K562 (cell line): ENCODE results near the gene SMAP2. TPM values are rescaled to one million over a fixed set of nuclear protein-coding genes. Genes with fewer than 3 reads are reported as not detected.

Source experiments
- BCOR ChIP-seq: fragments of 450-650 bp; IDR thresholded peaks from 2 replicates; pipeline ENCODE4 v1.6.1; 2016
- BRCA1 ChIP-seq, 2 experiments: fragments of 450-650 bp in 1 of 2; sonication (generic) in 1 of 2; formaldehyde crosslinking in 1 of 2; IDR thresholded peaks; 2 replicates each; pipeline versions ENCODE4 v1.5.0 to v1.6.1; 2017 to 2020; ENCODE audit warnings: mild to moderate bottlenecking in 1 of 2, missing genetic modification reagents in 1 of 2
- EWSR1 ChIP-seq: fragments of 450-650 bp; IDR thresholded peaks from 2 replicates; pipeline ENCODE4 v1.6.1; 2018; ENCODE audit warnings: borderline replicate concordance, mild to moderate bottlenecking, low read depth, moderate library complexity; ENCODE audit not compliant: partially characterized antibody
- KDM5B ChIP-seq: fragments of 200-600 bp; sonication (generic); IDR thresholded peaks from 2 replicates; pipeline ENCODE4 v1.6.1; 2012; ENCODE audit warnings: low read depth, mild to moderate bottlenecking, moderate library complexity, low read length, control low read depth, inconsistent platforms; ENCODE audit not compliant: insufficient replicate concordance
- PHTF2 ChIP-seq: fragments of 250-450 bp; sonication (Bioruptor Pico); IDR thresholded peaks from 2 replicates; pipeline ENCODE4 v1.5.0; 2021; ENCODE audit warnings: mild to moderate bottlenecking
- PPARD ChIP-seq: fragments of 250-450 bp; sonication (Bioruptor Pico); IDR thresholded peaks from 2 replicates; pipeline ENCODE4 v1.8.0; 2022; ENCODE audit warnings: inconsistent platforms, mild to moderate bottlenecking, moderate library complexity
- RNF2 ChIP-seq: sonication (generic); IDR thresholded peaks from 2 replicates; pipeline ENCODE4 v1.6.1; 2016
- SIX5 ChIP-seq, 2 experiments: IDR thresholded peaks; 2 replicates each; pipeline ENCODE4 v1.6.1; 2011; ENCODE audit warnings: low read length in 2 of 2, borderline replicate concordance in 1 of 2, low read depth in 1 of 2, mild to moderate bottlenecking in 1 of 2, moderate library complexity in 1 of 2; ENCODE audit not compliant: insufficient read depth in 1 of 2
- SMAD1 ChIP-seq: fragments of 150-350 bp; IDR thresholded peaks from 2 replicates; pipeline ENCODE4 v1.6.1; 2014; ENCODE audit warnings: low read length, low read depth; ENCODE audit not compliant: partially characterized antibody
- SRF ChIP-seq, 2 experiments: fragments of 250-450, 450-650 bp in 1 of 2; sonication (Bioruptor Pico) in 1 of 2; sonication (generic) in 1 of 2; formaldehyde crosslinking; IDR thresholded peaks; 2 replicates each; pipeline versions ENCODE4 v1.5.0 to v1.5.1; 2020 to 2022; ENCODE audit warnings: mild to moderate bottlenecking in 1 of 2, missing genetic modification reagents in 1 of 2
- TBP ChIP-seq: optimal IDR thresholded peaks from 2 replicates; pipeline ENCODE3; 2011; ENCODE audit warnings: low read depth, low read length, improper control_type of control experiment
- U2AF2 ChIP-seq: fragments of 200-400 bp; formaldehyde crosslinking; optimal IDR thresholded peaks from 2 replicates; pipeline ENCODE3; 2017; ENCODE audit warnings: low read depth, mild to moderate bottlenecking, low read length
- ZBTB33 ChIP-seq: sonication (generic); formaldehyde crosslinking; IDR thresholded peaks from 2 replicates; pipeline ENCODE4 v1.8.1; 2023; ENCODE audit warnings: mild to moderate bottlenecking, missing genetic modification reagents
- ZHX1 ChIP-seq: fragments of 150-350 bp; conservative IDR thresholded peaks from 2 replicates; pipeline ENCODE4 v1.6.1; 2014; ENCODE audit warnings: low read length
- ZKSCAN1 ChIP-seq: fragments of 150-350 bp; IDR thresholded peaks from 2 replicates; pipeline ENCODE4 v1.6.1; 2016; ENCODE audit warnings: low read depth, low read length
- ZNF12 ChIP-seq: sonication (generic); formaldehyde crosslinking; IDR thresholded peaks from 2 replicates; pipeline ENCODE4 v1.4.0; 2020; ENCODE audit warnings: mild to moderate bottlenecking, missing genetic modification reagents
- ZNF239 ChIP-seq: fragments of 250-450 bp; sonication (Bioruptor Pico); IDR thresholded peaks from 2 replicates; pipeline ENCODE4 v1.4.0; 2020; ENCODE audit warnings: mild to moderate bottlenecking
- ZNF253 ChIP-seq: fragments of 250-450 bp; sonication (Bioruptor Pico); conservative IDR thresholded peaks from 2 replicates; pipeline ENCODE4 v1.6.1; 2021; ENCODE audit warnings: mild to moderate bottlenecking
- ZNF347 ChIP-seq: fragments of 450-650 bp; formaldehyde crosslinking; IDR thresholded peaks from 2 replicates; pipeline ENCODE4 v1.4.0; 2020; ENCODE audit warnings: low read depth, mild to moderate bottlenecking, moderate library complexity
- ZNF436 ChIP-seq: fragments of 250-450, 450-650 bp; sonication (Bioruptor Pico); formaldehyde crosslinking; IDR thresholded peaks from 2 replicates; pipeline ENCODE4 v1.7.0; 2020; ENCODE audit warnings: mild to moderate bottlenecking
- ZNF699 ChIP-seq: fragments of 250-450 bp; sonication (Bioruptor Pico); IDR thresholded peaks from 2 replicates; pipeline ENCODE4 v1.8.0; 2021; ENCODE audit warnings: mild to moderate bottlenecking, moderate library complexity; ENCODE audit not compliant: insufficient replicate concordance
- polyA plus RNA-seq, 8 experiments: library from polyadenylated mRNA; depleted of rRNA in 4 of 8; stranded (reverse) in 5 of 8; unstranded in 3 of 8; fragments of >200 nt; fragmentation: Nextera tagmentation in 2 of 8; fragmentation: Illumina TruSeq in 1 of 8; extraction: Ambion mirVana in 2 of 8; extraction: Trizol in 1 of 8; gene quantifications; 2 replicates each; pipeline versions ENCODE4 v1.2.1 to v1.2.3, GENCODE V29; 2011 to 2014; ENCODE audit warnings: inconsistent platforms in 1 of 8, missing spikeins in 1 of 8
- total RNA-seq, 7 experiments: library from RNA; depleted of rRNA in 6 of 7; stranded (reverse); fragments of >200 nt in 6 of 7; fragmentation: Illumina TruSeq in 2 of 7; extraction: Trizol in 2 of 7; gene quantifications; 2 replicates each; pipeline versions ENCODE4 v1.2.1 to v1.2.3, GENCODE V29; 2011 to 2021; ENCODE audit warnings: low replicate concordance in 1 of 7
- TF ChIP-seq, protein P1 (sequence below): fragments of 250-450 bp; sonication (Bioruptor Pico); IDR thresholded peaks from 2 replicates; pipeline ENCODE4 v1.5.0; 2021

SMAP2 gene
- total and polyA plus RNA-seq, 9 of the 15 experiments (the other 6 are each of a cell fraction or from before 2014, with no cell fraction given), result 38.7 to 212 (median 94.1) TPM

DNA sequence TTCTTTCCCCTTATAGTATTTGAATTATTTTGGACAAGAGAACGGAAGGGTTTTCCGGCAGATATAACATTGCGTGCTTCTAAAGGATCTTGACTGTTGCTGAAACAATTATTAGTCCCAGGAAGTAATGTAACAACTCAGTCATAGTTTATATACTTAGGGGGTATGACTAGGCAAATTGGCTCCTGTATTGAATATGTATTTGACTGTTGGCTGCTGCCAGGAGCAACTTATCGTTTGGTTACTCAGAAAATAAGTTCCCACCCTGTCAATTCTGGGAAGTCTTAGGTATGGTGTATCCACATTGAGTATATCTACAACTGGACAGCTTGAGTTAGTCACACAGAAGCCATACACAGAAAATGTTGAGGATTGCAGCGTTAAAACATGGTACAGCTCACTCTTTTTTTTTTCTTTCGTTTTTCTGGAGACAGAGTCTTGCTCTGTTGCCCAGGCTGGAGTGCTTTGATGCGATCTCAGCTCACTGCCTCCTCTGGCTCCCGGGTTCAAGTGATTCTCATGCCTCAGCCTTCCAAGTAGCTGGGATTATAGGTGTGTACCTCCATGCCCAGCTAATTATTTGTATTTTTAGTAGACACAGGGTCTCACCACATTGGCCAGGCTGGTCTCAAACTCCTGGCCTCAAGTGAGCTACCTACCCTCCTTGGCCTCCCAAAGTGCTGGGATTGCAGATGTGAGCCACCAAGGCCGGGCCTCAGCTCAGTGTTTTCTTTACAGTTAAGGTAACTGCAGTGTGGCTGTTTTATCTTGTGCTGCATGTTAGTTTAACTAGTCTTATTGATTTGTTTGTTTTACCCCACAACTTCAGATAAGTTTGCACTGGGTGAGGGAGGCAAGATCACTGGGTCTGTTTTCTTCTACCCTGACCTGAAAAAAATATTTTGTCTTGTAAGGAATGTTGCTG is 10.2 kb downstream of the SMAP2 start (continued):
- no peak for TF ChIP-seq ZHX1
- TF ChIP-seq, protein P1, sequence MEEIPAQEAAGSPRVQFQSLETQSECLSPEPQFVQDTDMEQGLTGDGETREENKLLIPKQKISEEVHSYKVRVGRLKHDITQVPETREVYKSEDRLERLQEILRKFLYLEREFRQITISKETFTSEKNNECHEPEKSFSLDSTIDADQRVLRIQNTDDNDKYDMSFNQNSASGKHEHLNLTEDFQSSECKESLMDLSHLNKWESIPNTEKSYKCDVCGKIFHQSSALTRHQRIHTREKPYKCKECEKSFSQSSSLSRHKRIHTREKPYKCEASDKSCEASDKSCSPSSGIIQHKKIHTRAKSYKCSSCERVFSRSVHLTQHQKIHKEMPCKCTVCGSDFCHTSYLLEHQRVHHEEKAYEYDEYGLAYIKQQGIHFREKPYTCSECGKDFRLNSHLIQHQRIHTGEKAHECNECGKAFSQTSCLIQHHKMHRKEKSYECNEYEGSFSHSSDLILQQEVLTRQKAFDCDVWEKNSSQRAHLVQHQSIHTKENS (CRISPR knock-in tag), result no peak
- TF ChIP-seq RNF2, result no peak
- TF ChIP-seq SMAD1, result peak; percentile 47
- no peak for TF ChIP-seq ZNF347 (CRISPR knock-in tag)
- 0 out of 4 replicates have a peak, but pooled peaks of 1 of the 2 experiments have one; percentile 6 for TF ChIP-seq SRF (CRISPR knock-in tag; IDR thresholded peaks at IDR 0.05)
- peak; percentile 11; the same call in 1 of the 2 replicates for TF ChIP-seq ZKSCAN1
- TF ChIP-seq TBP, result peak; percentile 67
- peak; percentile 29 for TF ChIP-seq KDM5B
- TF ChIP-seq U2AF2, result no peak
- no peak for TF ChIP-seq ZNF239
- no peak for TF ChIP-seq EWSR1
- no peak for TF ChIP-seq SIX5 (IDR thresholded peaks at IDR 0.05; ENCODE audit: borderline replicate concordance in 1 of 2, insufficient read depth in 1 of 2, low read depth in 1 of 2, low read length in 2 of 2)
- no peak for TF ChIP-seq ZBTB33 (CRISPR knock-in tag)
- no peak for TF ChIP-seq BRCA1 (IDR thresholded peaks at IDR 0.05)
- no peak for TF ChIP-seq BRCA1 (CRISPR knock-in tag; IDR thresholded peaks at IDR 0.05)
- TF ChIP-seq ZNF253, result no peak
- no peak for TF ChIP-seq ZNF699 (CRISPR knock-in tag)
- peak; percentile 8; the same call in 1 of the 2 replicates for TF ChIP-seq ZNF436 (CRISPR knock-in tag)
- no peak for TF ChIP-seq PPARD
- TF ChIP-seq PHTF2, result no peak
- no peak for TF ChIP-seq ZNF12 (CRISPR knock-in tag)
- peak; percentile 92 for TF ChIP-seq BCOR
